ENCODE results near the gene LTA4H. TPM values are rescaled to one million over a fixed set of nuclear protein-coding genes. Genes with fewer than 3 reads are reported as not detected.

LTA4H gene
- total and polyA plus RNA-seq, 10 donors = 58.0 to 183 (median 93.5) TPM

DNA sequence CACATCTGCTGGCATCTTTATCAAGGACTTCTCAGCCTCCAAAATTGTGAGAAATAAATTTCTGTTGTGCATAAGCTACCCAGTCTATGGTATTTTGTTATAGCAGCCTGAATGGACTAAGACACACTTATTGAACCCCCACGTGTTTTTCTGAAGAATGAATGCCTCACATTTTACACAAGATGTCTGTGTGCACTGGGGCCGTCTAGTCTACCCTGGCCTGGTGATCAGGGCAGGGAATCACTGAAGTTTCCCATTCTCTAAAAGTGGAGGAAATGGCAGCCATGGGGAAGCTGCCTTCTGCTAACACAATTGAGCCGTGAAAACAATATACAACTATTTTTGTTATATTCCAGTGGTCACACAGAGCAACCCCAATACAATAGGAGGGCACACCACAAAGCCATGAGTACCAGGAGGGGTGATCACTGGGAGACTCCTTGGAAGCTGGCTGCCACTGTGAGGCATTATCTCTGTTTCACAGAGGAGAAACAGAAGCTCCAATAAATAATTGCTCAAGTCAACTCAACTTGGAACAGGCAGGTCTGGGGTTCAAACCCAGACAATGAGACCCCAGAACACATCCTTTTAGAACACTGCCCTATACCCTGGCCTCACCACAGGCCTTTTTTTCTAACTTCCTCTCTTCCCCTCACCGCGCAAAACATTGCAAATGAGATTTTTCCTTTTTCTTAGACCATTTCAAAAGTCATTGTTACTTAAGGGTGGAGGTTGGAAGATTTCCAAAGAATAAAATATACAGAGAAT is 18.3 kb upstream of the LTA4H start:
- H3K27me3 ChIP-seq (replicated peaks in 1 of 7) = no peaks in the 10 kb centered on the region
- no peak for DNase-seq
- TF ChIP-seq POLR2AphosphoS5 (IDR thresholded peaks at IDR 0.05) (no peak), POLR2A (IDR thresholded peaks at IDR 0.05) (no peak)
- TF ChIP-seq, protein P1, sequence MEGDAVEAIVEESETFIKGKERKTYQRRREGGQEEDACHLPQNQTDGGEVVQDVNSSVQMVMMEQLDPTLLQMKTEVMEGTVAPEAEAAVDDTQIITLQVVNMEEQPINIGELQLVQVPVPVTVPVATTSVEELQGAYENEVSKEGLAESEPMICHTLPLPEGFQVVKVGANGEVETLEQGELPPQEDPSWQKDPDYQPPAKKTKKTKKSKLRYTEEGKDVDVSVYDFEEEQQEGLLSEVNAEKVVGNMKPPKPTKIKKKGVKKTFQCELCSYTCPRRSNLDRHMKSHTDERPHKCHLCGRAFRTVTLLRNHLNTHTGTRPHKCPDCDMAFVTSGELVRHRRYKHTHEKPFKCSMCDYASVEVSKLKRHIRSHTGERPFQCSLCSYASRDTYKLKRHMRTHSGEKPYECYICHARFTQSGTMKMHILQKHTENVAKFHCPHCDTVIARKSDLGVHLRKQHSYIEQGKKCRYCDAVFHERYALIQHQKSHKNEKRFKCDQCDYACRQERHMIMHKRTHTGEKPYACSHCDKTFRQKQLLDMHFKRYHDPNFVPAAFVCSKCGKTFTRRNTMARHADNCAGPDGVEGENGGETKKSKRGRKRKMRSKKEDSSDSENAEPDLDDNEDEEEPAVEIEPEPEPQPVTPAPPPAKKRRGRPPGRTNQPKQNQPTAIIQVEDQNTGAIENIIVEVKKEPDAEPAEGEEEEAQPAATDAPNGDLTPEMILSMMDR (IDR thresholded peaks at IDR 0.05 in 8 of 11, conservative IDR thresholded peaks at IDR 0.05 in 3 of 11) = no peak
- H3K9me3 ChIP-seq = peaks cover 0 to 14% (median 10%) of the 10 kb centered on the region in 8 donors
- H3K27ac ChIP-seq = peak overlapping the region in 7 of 8 donors; percentile 14 to 81 (median 72)
- H3K4me1 ChIP-seq = peaks cover 0 to 31% (median 9%) of the 10 kb centered on the region in 6 donors
- WGBS, 5 donors = 49 to 66% (median 53%) methylated on average over 5 of the region's 5 CpGs
- intact Hi-C loops (cut with DNase I; ENCODE audit: low total_unique reads) = no loop called here
- no peak overlapping the region for H3K4me3 ChIP-seq
- no peaks in the 10 kb centered on the region for H3K36me3 ChIP-seq

DNA sequence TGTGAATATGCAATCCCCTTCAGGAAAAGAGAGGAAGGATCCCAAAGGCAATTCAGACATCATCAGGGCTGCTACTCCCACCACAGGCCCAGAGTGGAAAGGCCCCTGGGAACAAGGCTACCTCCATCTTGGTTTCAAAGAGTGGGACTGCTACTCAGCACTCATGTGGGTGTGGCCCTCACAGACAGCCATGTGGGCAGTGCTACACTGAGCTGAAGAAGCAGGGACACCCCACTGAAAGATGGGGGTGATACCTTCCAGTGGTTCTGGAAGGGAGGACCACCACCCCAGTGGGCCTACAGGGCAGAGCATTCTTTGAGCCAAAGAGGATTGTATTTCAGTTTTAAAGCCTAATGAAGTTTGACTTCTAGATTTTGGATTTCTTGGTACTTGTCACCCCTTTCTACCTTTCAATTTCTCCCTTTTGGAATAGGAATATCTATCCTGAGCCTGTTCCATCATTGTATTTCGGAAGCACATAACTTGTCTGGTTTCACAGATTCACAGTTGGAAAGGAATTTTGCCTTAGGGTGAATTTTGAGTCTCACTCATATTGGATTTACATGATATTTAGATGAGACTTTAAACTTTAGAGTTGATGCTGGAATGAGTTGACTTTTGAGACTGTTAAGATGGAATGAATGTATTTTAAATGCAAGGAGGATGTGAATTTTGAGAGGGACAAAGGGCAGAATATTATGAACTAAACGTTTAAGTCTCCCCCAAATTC is 16.5 kb upstream of the LTA4H start:
- H3K27ac ChIP-seq = peak overlapping the region in 1 of 8 donors; percentile 81
- TF ChIP-seq, protein P1 (IDR thresholded peaks at IDR 0.05 in 8 of 11, conservative IDR thresholded peaks at IDR 0.05 in 3 of 11) = no peak
- no peak for TF ChIP-seq POLR2A (IDR thresholded peaks at IDR 0.05)
- TF ChIP-seq POLR2AphosphoS5 (IDR thresholded peaks at IDR 0.05) = no peak
- WGBS, 5 donors = 90 to 96% (median 94%) methylated on average over 2 of the region's 2 CpGs
- no peak for DNase-seq
- H3K9me3 ChIP-seq = peaks cover 0 to 9% (median 7%) of the 10 kb centered on the region in 8 donors
- peaks cover 7 to 48% (median 27%) of the 10 kb centered on the region in 6 donors for H3K4me1 ChIP-seq
- no peak overlapping the region for H3K4me3 ChIP-seq
- H3K36me3 ChIP-seq = no peaks in the 10 kb centered on the region
- H3K27me3 ChIP-seq (replicated peaks in 1 of 7) = no peaks in the 10 kb centered on the region
- intact Hi-C loops (cut with DNase I; ENCODE audit: low total_unique reads) = no loop called here

DNA sequence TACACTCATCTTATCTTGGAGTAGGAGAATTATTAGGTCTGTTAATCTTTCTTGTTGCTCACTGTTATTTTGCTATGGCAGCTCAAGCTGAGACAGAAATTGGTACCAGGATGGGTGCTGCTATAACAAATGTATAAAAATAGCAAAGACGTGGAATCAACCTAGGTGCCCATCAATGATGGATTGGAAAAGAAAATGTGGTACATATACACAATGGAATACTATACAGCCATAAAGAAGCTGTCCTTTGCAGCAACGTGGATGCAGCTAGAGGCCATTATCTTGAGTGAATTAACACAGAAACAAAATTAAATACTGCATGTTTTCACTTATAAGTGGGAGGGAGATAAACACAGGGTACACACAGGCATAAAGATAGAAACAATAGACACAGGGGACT is 14.8 kb upstream of the LTA4H start:
- H3K27ac ChIP-seq = no peak overlapping the region
- H3K4me1 ChIP-seq = peaks cover 11 to 66% (median 44%) of the 10 kb centered on the region in 6 donors
- no peaks in the 10 kb centered on the region for H3K36me3 ChIP-seq
- H3K27me3 ChIP-seq (replicated peaks in 1 of 7) = no peaks in the 10 kb centered on the region
- H3K4me3 ChIP-seq = no peak overlapping the region
- intact Hi-C loops (cut with DNase I; ENCODE audit: low total_unique reads) = no loop called here
- TF ChIP-seq POLR2A (IDR thresholded peaks at IDR 0.05) (no peak), POLR2AphosphoS5 (IDR thresholded peaks at IDR 0.05) (no peak)
- TF ChIP-seq, protein P1 (IDR thresholded peaks at IDR 0.05 in 8 of 11, conservative IDR thresholded peaks at IDR 0.05 in 3 of 11) = no peak
- WGBS, 5 donors = 78 to 92% (median 82%) methylated on average over 2 of the region's 2 CpGs
- no peaks in the 10 kb centered on the region for H3K9me3 ChIP-seq
- DNase-seq = no peak

DNA sequence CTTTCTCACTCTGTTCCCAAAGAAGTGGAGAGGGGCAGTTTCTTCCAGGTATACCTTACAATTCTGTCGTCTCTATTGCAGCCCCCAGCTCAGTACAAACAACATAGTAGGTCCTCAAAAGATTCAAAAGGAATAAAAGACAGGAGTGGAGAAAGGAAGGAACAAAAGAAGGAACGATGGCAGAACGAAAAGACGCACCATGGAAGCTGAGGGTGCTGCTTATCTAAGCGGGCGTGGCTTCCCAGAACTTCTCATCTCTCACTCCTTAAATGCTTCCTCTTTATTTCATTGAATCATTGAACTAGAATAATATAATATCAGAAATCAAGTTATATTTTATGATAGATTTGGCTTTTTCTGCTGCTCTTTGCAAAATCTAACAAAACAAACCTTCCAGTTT is 13.7 kb upstream of the LTA4H start:
- no peaks in the 10 kb centered on the region for H3K27me3 ChIP-seq (replicated peaks in 1 of 7)
- intact Hi-C loops (cut with DNase I; ENCODE audit: low total_unique reads) = no loop called here
- no peaks in the 10 kb centered on the region for H3K36me3 ChIP-seq
- TF ChIP-seq POLR2A (IDR thresholded peaks at IDR 0.05) (no peak), POLR2AphosphoS5 (IDR thresholded peaks at IDR 0.05) (no peak)
- TF ChIP-seq, protein P1 (IDR thresholded peaks at IDR 0.05 in 8 of 11, conservative IDR thresholded peaks at IDR 0.05 in 3 of 11) = no peak
- H3K9me3 ChIP-seq = no peaks in the 10 kb centered on the region
- WGBS, 5 donors = 45 to 72% (median 62%) methylated on average over 6 of the region's 6 CpGs
- peaks cover 20 to 66% (median 54%) of the 10 kb centered on the region in 6 donors for H3K4me1 ChIP-seq
- peak overlapping the region in 4 of 8 donors; percentile 77 to 86 (median 80) for H3K27ac ChIP-seq
- H3K4me3 ChIP-seq = no peak overlapping the region
- no peak for DNase-seq

All from spleen (tissue), 11 donors.